H1 (cell line): Measurements from ENCODE around the gene ARHGAP26. TPM values are rescaled to one million over a fixed set of nuclear protein-coding genes. Genes with fewer than 3 reads are reported as not detected.

Experiments used
- CTCF ChIA-PET: fragments of 300-600 bp; sonication (Branson Sonifier 250); formaldehyde crosslinking; loops from one replicate; lab custom pipeline; 2021; ENCODE audit not compliant: partially characterized antibody; lab: Charles Lee
- POLR2A ChIA-PET: fragments of 300-600 bp; sonication (Branson Sonifier 250); formaldehyde crosslinking; loops from one replicate; lab custom pipeline; 2021; ENCODE audit warnings: inconsistent platforms; ENCODE audit not compliant: partially characterized antibody; lab: Charles Lee
- DNase-seq, 2 experiments: peaks; one replicate each; pipeline versions ENCODE4 v3.0.0 to v3.0.0-alpha.2; 2010 to 2022; ENCODE audit warnings: low spot score in 2 of 2, low read depth in 1 of 2, mixed read lengths in 1 of 2
- FAIRE-seq: peaks from 2 replicates; lab custom pipeline; 2011; peaks lifted over from hg19 to GRCh38; lab: Jason Lieb, UNC
- H2AFZ ChIP-seq: 2 replicates; pipeline ENCODE4 v1.8.1; 2012; ENCODE audit warnings: low read length, inconsistent platforms
- H2AK5ac ChIP-seq: 2 replicates; pipeline ENCODE4 v1.6.1; 2013; ENCODE audit warnings: low read depth, low read length
- H2BK120ac ChIP-seq: replicated peaks from 2 replicates; pipeline ENCODE3; 2013; ENCODE audit warnings: low read depth, low read length, inconsistent platforms
- H2BK12ac ChIP-seq: 2 replicates; pipeline ENCODE4 v1.6.1; 2013; ENCODE audit warnings: low read depth, low read length
- H2BK15ac ChIP-seq: 2 replicates; pipeline ENCODE4 v1.6.1; 2013; ENCODE audit warnings: low read length
- H2BK20ac ChIP-seq: 2 replicates; pipeline ENCODE4 v1.6.1; 2013; ENCODE audit warnings: low read length
- H2BK5ac ChIP-seq: 2 replicates; pipeline ENCODE4 v1.6.1; 2013; ENCODE audit warnings: low read depth, low read length
- H3K14ac ChIP-seq: 2 replicates; pipeline ENCODE4 v1.6.1; 2013; ENCODE audit warnings: inconsistent platforms; ENCODE audit not compliant: insufficient read length
- H3K18ac ChIP-seq: 2 replicates; pipeline ENCODE4 v1.6.1; 2013; ENCODE audit warnings: low read length; ENCODE audit errors: extremely low read depth
- H3K23ac ChIP-seq: 2 replicates; pipeline ENCODE4 v1.6.1; 2013; ENCODE audit warnings: inconsistent platforms; ENCODE audit not compliant: insufficient read length
- H3K23me2 ChIP-seq: 2 replicates; pipeline ENCODE4 v1.6.1; 2013; ENCODE audit warnings: low read depth, low read length
- H3K27ac ChIP-seq: 2 replicates; pipeline ENCODE4 v1.6.1; 2011; ENCODE audit warnings: low read depth, low read length, inconsistent platforms
- H3K27me3 ChIP-seq, 4 experiments: replicated peaks in 1 of 4; 1 replicate in 1 of 4; 2 replicates in 3 of 4; pipeline versions ENCODE4 v1.6.1 to v1.8.1; 2011 to 2013; ENCODE audit warnings: low read length in 3 of 4, mild to moderate bottlenecking in 3 of 4, inconsistent platforms in 2 of 4, mixed read lengths in 2 of 4, moderate library complexity in 1 of 4; ENCODE audit not compliant: control insufficient read depth in 3 of 4, insufficient read depth in 3 of 4; ENCODE audit errors: extremely low read depth in 1 of 4
- H3K36me3 ChIP-seq, 4 experiments: 2 replicates each; pipeline versions ENCODE4 v1.6.1 to v1.8.1; 2011 to 2013; ENCODE audit warnings: mild to moderate bottlenecking in 4 of 4, low read length in 3 of 4, moderate library complexity in 2 of 4, control low read depth in 1 of 4, inconsistent platforms in 1 of 4; ENCODE audit not compliant: insufficient read depth in 4 of 4, control insufficient read depth in 2 of 4
- H3K4ac ChIP-seq: replicated peaks from 2 replicates; pipeline ENCODE3; 2013; ENCODE audit warnings: low read length, low read depth, mixed read lengths, inconsistent platforms; ENCODE audit not compliant: insufficient read length
- H3K4me1 ChIP-seq, 4 experiments: replicated peaks in 1 of 4; 1 replicate in 1 of 4; 2 replicates in 3 of 4; pipeline versions ENCODE4 v1.6.1 to v1.8.1; 2011 to 2013; ENCODE audit warnings: low read length in 3 of 4, inconsistent platforms in 2 of 4, mixed read lengths in 1 of 4; ENCODE audit not compliant: insufficient read depth in 4 of 4, control insufficient read depth in 3 of 4
- H3K4me2 ChIP-seq, 2 experiments: 2 replicates each; pipeline versions ENCODE4 v1.6.1 to v1.8.1; 2011 to 2013; ENCODE audit warnings: low read depth in 2 of 2, low read length in 2 of 2, control low read depth in 1 of 2, inconsistent platforms in 1 of 2, mild to moderate bottlenecking in 1 of 2; ENCODE audit not compliant: insufficient read depth in 1 of 2
- H3K4me3 ChIP-seq, 4 experiments: fragments of 200-600, 300-600 bp in 1 of 4; sonication (generic), shearing (Covaris generic), sonication (Bioruptor Twin) in 1 of 4; 2 replicates each; pipeline versions ENCODE4 v1.5.1 to v1.8.1; 2011 to 2016; ENCODE audit warnings: low read length in 4 of 4, low read depth in 3 of 4, control low read depth in 2 of 4, inconsistent platforms in 2 of 4, mild to moderate bottlenecking in 2 of 4, mixed read lengths in 1 of 4, moderate library complexity in 1 of 4; ENCODE audit not compliant: insufficient read depth in 2 of 4; ENCODE audit errors: extremely low read depth in 1 of 4
- H3K56ac ChIP-seq: replicated peaks from 2 replicates; pipeline ENCODE3; 2013; ENCODE audit warnings: low read depth, mild to moderate bottlenecking, mixed read lengths, low read length, inconsistent platforms; ENCODE audit not compliant: insufficient read length
- H3K79me1 ChIP-seq: 2 replicates; pipeline ENCODE4 v1.6.1; 2013; ENCODE audit warnings: low read depth, low read length, control low read depth
- H3K79me2 ChIP-seq, 2 experiments: 2 replicates each; pipeline versions ENCODE4 v1.6.1 to v1.8.1; 2012 to 2013; ENCODE audit warnings: low read length in 2 of 2, mild to moderate bottlenecking in 2 of 2, inconsistent platforms in 1 of 2; ENCODE audit not compliant: insufficient read depth in 2 of 2, control insufficient read depth in 1 of 2
- H3K9ac ChIP-seq, 4 experiments: replicated peaks in 1 of 4; 1 replicate in 1 of 4; 2 replicates in 3 of 4; pipeline versions ENCODE4 v1.6.1 to v1.8.1; 2011 to 2013; ENCODE audit warnings: low read depth in 3 of 4, low read length in 3 of 4, control low read depth in 2 of 4, mild to moderate bottlenecking in 2 of 4, moderate library complexity in 2 of 4, inconsistent platforms in 1 of 4; ENCODE audit errors: extremely low read depth in 1 of 4
- H3K9me3 ChIP-seq, 2 experiments: 2 replicates each; pipeline versions ENCODE4 v1.6.1 to v1.8.1; 2012 to 2013; ENCODE audit warnings: mild to moderate bottlenecking in 2 of 2, moderate library complexity in 2 of 2, control low read depth in 1 of 2, inconsistent platforms in 1 of 2, low read depth in 1 of 2, low read length in 1 of 2, mixed read lengths in 1 of 2; ENCODE audit not compliant: insufficient read depth in 2 of 2
- H4K20me1 ChIP-seq, 2 experiments: replicated peaks in 1 of 2; 2 replicates each; pipeline versions ENCODE3 to v1.8.1; 2011 to 2013; ENCODE audit warnings: inconsistent platforms in 2 of 2, low read length in 2 of 2, mild to moderate bottlenecking in 1 of 2; ENCODE audit not compliant: insufficient read depth in 2 of 2, control insufficient read depth in 1 of 2
- H4K5ac ChIP-seq: 2 replicates; pipeline ENCODE4 v1.6.1; 2013; ENCODE audit warnings: low read length, low read depth, mixed read lengths, inconsistent platforms; ENCODE audit not compliant: insufficient read length
- H4K8ac ChIP-seq: 2 replicates; pipeline ENCODE4 v1.8.0; 2013; ENCODE audit warnings: mild to moderate bottlenecking, moderate library complexity, low read length, inconsistent platforms; ENCODE audit not compliant: insufficient read depth; ENCODE audit errors: extremely low read depth
- H4K91ac ChIP-seq: replicated peaks from 2 replicates; pipeline ENCODE3; 2013; ENCODE audit warnings: low read length, mixed read lengths, inconsistent platforms; ENCODE audit not compliant: insufficient read length
- BACH1 ChIP-seq: IDR thresholded peaks from 2 replicates; pipeline ENCODE4 v1.6.1; 2012; ENCODE audit warnings: low read length, improper control_type of control experiment
- CBX8 ChIP-seq: fragments of 300-800, 300-1000 bp; sonication (generic); IDR thresholded peaks from 2 replicates; pipeline ENCODE4 v1.7.1; 2016; ENCODE audit warnings: low read depth, low read length, borderline replicate concordance
- CHD2 ChIP-seq: IDR thresholded peaks from 2 replicates; pipeline ENCODE4 v1.6.1; 2012; ENCODE audit warnings: low read length, improper control_type of control experiment
- EZH2 ChIP-seq: fragments of 200-600 bp; sonication (generic); IDR thresholded peaks from 2 replicates; pipeline ENCODE4 v1.7.1; 2012; ENCODE audit warnings: low read depth, mild to moderate bottlenecking, moderate library complexity, low read length, inconsistent platforms; ENCODE audit not compliant: severe bottlenecking
- JUN ChIP-seq: IDR thresholded peaks from 2 replicates; pipeline ENCODE4 v1.6.1; 2011; ENCODE audit warnings: low read depth, mild to moderate bottlenecking, improper control_type of control experiment, low read length
- MAFK ChIP-seq: IDR thresholded peaks from 2 replicates; pipeline ENCODE4 v1.6.1; 2012; ENCODE audit warnings: low read depth, mild to moderate bottlenecking, improper control_type of control experiment, low read length
- NRF1 ChIP-seq: IDR thresholded peaks from 2 replicates; pipeline ENCODE4 v1.6.1; 2011; ENCODE audit warnings: mild to moderate bottlenecking, low read depth, low read length, improper control_type of control experiment
- POLR2A ChIP-seq, 2 experiments: IDR thresholded peaks; 1 replicate in 1 of 2; 2 replicates in 1 of 2; pipeline ENCODE4 v1.6.1; 2011; ENCODE audit warnings: low read depth in 2 of 2, low read length in 2 of 2, mild to moderate bottlenecking in 2 of 2; ENCODE audit errors: control extremely low read depth in 1 of 2
- RFX5 ChIP-seq: IDR thresholded peaks from 2 replicates; pipeline ENCODE4 v1.6.1; 2011; ENCODE audit warnings: low read depth, low read length, improper control_type of control experiment, borderline replicate concordance
- SIX5 ChIP-seq: IDR thresholded peaks from 2 replicates; pipeline ENCODE4 v1.6.1; 2011; ENCODE audit warnings: mild to moderate bottlenecking, low read depth, low read length
- SUZ12 ChIP-seq: fragments of 200-600 bp; sonication (generic); IDR thresholded peaks from 2 replicates; pipeline ENCODE4 v1.6.1; 2012; ENCODE audit warnings: mild to moderate bottlenecking, inconsistent platforms, low read length, moderate library complexity, mixed read lengths
- WGBS, 2 experiments: shearing (Covaris generic) in 1 of 2; methylation state at CpG; one replicate each; pipeline versions ENCODE4 v1.1.6 to v1.1.7; 2013 to 2015; ENCODE audit warnings: low lambda C conversion rate in 2 of 2, mixed read lengths in 2 of 2, inconsistent platforms in 1 of 2, low coverage in 1 of 2, missing lambda C conversion rate in 1 of 2; ENCODE audit not compliant: insufficient replicate concordance in 2 of 2, insufficient coverage in 1 of 2, insufficient read length in 1 of 2; ENCODE audit errors: extremely low coverage in 1 of 2, missing lambda C conversion rate in 1 of 2; 5-methylcytosine and 5-hydroxymethylcytosine counted together
- polyA plus RNA-seq, 7 experiments: library from polyadenylated mRNA; depleted of rRNA in 3 of 7; stranded (reverse) in 5 of 7; unstranded in 2 of 7; fragments of >200 nt in 5 of 7; fragments of 200-250 nt in 2 of 7; gene quantifications; 1 replicate in 5 of 7; 2 replicates in 1 of 7; 4 replicates in 1 of 7; pipeline versions ENCODE4 v1.2.1 to v1.2.3, GENCODE V29; 2011 to 2013; ENCODE audit warnings: missing spikeins in 2 of 7, mixed read lengths in 2 of 7
- total RNA-seq: library from RNA; stranded (reverse); fragmentation: NEBNext Ultra II Directional; extraction: Animal tissue kit (Norgen Biotek cat#: 25700); gene quantifications from 2 replicates; pipeline ENCODE4 v1.2.1, GENCODE V29; 2021

Gene ARHGAP26
- total and polyA plus RNA-seq, 2 of the 8 experiments (the other 6 are each of a cell fraction or from before 2014, with no cell fraction given): 7.1 to 24.8 TPM

GRCh38 chr5:142770650-142771609 is 753 bp downstream of the ARHGAP26 start:
- H4K20me1 ChIP-seq: peaks cover 2 to 9% of the 10 kb centered on the region in 2 experiments
- peaks cover 0 to 8% (median 2%) of the 10 kb centered on the region in 4 experiments; a peak in 4 of 7 replicates for H3K27me3 ChIP-seq
- H2BK15ac ChIP-seq: no peak overlapping the region
- ChIA-PET POLR2A (interaction anchor here (0.5 to 4.5 kb wide), 11 partner anchors 9 to 110 kb away, joined by 3 to 23 read pairs (median 4); partner anchors contain the start of gene FGF1), CTCF (interaction anchor here (0.6 to 10.9 kb wide), 28 partner anchors 9 to 293 kb away, joined by 3 to 99 read pairs (median 6); no protein-coding TSS in a partner anchor)
- peaks cover 15% of the 10 kb centered on the region for H3K23me2 ChIP-seq
- H3K23ac ChIP-seq: no peak overlapping the region
- H3K4me1 ChIP-seq: peaks cover 0 to 10% (median 5%) of the 10 kb centered on the region in 4 experiments; a peak in 6 of 7 replicates
- H3K79me1 ChIP-seq: no peaks in the 10 kb centered on the region
- peak overlapping the region; percentile 77 to 91 (median 83) for H3K4me3 ChIP-seq
- H3K4me2 ChIP-seq: peak overlapping the region; percentile 75 to 84
- no peak for FAIRE-seq
- no peak overlapping the region for H2BK12ac ChIP-seq
- no peak overlapping the region for H4K5ac ChIP-seq
- no peak overlapping the region; the same call in 1 of the 2 replicates for H4K8ac ChIP-seq
- H3K27ac ChIP-seq: no peak overlapping the region; the same call in 1 of the 2 replicates
- 0 out of 2 replicates have a peak overlapping the region, but pooled peaks have one; percentile 2 for H2AFZ ChIP-seq
- no peak overlapping the region for H3K4ac ChIP-seq
- H3K56ac ChIP-seq: no peak overlapping the region
- peak overlapping the region; percentile 32 to 72 (median 62); a peak in 6 of 7 replicates for H3K9ac ChIP-seq
- peak in 1 of 2 experiments; percentile 78 for DNase-seq
- H3K9me3 ChIP-seq: no peaks in the 10 kb centered on the region
- no peak overlapping the region for H4K91ac ChIP-seq
- H3K14ac ChIP-seq: no peak overlapping the region
- no peaks in the 10 kb centered on the region for H3K36me3 ChIP-seq
- no peak overlapping the region for H2BK5ac ChIP-seq
- peaks cover 0 to 45% of the 10 kb centered on the region in 2 experiments; a peak in 2 of 4 replicates for H3K79me2 ChIP-seq
- no peak overlapping the region for H2AK5ac ChIP-seq
- peak overlapping the region; percentile 84 for H3K18ac ChIP-seq
- no peak overlapping the region for H2BK120ac ChIP-seq
- WGBS, 2 experiments: 2% methylated on average over 71 of the region's 86 CpGs; no CpG with 5 or more reads in 1 of the 2 experiments
- no peak overlapping the region for H2BK20ac ChIP-seq
- TF ChIP-seq JUN (no peak), NRF1 (no peak), MAFK (no peak), SIX5 (no peak), BACH1 (0 out of 2 replicates have a peak, but pooled peaks have one; percentile 24), EZH2 (no peak), POLR2A (IDR thresholded peaks at IDR 0.05; ENCODE audit: control extremely low read depth in 1 of 2, low read depth in 2 of 2, low read length in 2 of 2) (no peak), RFX5 (no peak), SUZ12 (0 out of 2 replicates have a peak, but pooled peaks have one; percentile 21), CHD2 (no peak), CBX8 (no peak)
